Occipital lobe (tissue), 2 donors: ENCODE data around the gene DLG2. TPM values are rescaled to one million over a fixed set of nuclear protein-coding genes. Genes with fewer than 3 reads are reported as not detected.
A peak's percentile ranks its signal among the peaks of the same experiment; 100 is the strongest.

ENCODE experiments used
- DNase-seq: peaks from one replicate; lab custom pipeline; 2025; lab: John Stamatoyannopoulos, UW
- total RNA-seq: library from RNA; depleted of rRNA; stranded (reverse); fragments of >200 nt; gene quantifications from one replicate; pipeline ENCODE4 v1.2.3, GENCODE V29; 2014

The DLG2 gene
- total RNA-seq, 1 donor from 2014 or later: 353 TPM

DNA sequence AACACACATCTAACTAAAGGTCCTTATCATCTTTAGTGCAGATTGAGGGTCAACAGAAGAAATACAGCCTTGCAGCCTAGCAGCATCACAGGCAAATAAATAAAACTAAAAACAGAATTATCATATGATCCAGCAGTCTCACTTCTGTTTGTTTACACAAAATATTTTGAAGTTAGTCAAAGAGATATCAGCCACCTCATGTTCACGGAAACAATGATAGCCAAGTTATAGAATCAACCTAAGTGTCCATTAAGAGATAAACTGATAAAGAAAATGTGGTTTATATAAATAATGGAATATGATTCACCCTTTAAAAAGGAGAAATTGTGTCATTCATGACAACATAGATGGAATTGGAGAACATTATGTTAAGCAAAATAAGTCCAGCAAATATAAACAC lies 1602.9 kb downstream of the DLG2 start:
- DNase-seq: no peak

DNA sequence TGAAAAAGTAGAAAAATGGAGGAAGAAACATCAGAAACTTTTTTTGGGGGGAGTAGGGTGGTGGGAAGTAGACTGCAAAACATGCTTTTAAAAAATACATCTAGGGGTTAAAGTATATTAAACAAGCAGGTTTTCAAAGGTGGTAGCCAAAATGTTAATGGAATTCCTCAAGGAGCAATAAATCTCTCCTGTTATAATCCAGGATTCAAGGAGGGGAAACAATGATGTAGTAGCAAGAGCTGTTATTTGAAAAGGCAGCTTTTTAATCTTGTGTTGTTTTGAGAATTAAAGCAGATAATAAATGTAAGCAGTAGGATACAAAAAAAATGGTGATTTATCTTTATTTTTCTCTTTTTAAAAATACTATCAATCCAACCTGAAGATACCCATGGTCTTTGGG lies 1604.4 kb downstream of the DLG2 start:
- DNase-seq: no peak

DNA sequence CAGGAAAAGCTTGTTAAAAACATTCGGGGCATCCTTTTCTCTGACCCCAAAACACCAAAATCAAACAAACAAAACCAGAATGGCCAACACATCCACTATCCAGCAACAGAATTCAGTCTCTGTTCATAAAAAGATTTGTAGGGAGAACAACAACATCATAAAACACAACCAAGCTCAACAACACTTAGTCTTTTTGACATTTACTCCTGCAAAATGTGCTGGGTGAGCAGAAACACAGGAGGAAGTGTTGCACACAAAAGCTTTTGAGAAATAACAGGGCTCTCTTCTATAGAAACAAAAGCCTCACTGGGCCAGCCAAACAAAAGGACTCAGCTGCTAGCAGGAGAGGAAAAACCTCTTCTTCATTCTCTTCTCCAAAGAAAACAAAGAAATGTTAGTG lies 1604.9 kb downstream of the DLG2 start:
- DNase-seq: peak; percentile 9

DNA sequence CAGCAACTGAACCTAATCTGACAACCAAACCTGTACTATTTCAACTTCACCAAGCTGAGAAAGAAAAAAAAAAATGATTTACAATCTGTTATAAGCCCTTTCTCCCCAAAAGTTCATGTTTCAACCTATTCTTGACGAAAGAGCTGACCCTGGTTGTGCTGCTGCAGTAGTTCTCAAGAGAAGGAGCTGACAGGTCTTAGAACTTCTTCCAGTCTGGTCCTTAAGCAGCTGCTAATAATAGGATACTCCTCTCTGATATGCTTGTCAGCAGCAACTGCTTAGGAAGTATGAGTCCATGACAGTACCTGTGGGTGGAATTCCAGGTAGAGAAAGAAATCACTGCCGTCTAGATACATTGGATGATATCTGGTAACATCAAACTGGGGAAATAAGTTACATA lies 1605.9 kb downstream of the DLG2 start:
- DNase-seq: no peak

DNA sequence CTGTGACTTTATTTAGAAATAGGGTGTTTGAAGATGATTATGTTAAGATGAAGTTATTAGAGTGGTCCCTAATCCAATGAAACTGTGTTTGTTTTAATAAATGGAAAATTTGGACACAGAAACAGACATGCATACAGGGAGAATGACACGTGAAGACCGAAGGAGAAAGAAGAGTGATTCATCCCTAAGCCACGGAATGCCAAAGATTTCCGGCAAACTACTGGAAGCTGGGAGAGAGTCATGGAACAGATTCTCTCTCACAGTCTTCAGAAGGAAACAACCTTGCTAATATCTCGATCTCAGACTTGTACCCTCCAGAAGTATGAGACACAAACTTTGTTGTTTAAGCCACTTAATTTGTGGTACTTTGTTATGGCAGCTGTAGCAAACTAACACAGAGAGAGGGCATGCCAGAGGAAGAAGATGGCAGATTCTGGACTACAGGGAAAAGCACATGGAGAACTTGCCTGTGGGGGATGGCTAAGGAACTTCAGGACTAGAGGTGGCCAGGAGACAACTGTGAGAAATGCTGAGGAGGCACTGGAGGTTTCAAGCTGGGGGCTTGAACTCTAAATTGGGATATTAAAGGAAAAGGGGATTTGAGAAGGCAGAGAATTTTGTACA lies 1607.5 kb downstream of the DLG2 start:
- DNase-seq: no peak

DNA sequence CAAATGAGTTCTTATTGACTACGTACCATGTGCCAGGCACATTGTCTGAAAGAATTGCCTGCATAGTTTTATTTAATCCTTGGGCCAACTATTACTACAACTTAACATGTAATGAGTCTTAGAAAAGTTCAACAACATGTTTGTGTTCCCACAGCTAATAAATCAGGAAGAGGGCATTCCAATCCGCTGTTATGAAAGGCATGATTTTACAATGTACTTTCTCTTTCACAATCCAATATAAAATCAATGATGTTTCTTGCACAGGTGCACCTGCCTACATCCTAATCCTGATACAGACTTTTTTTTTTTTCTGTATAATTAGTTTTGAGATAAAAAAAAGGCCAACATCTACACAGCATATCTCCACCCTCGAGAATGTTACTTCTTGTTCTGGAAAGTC lies 1612.6 kb downstream of the DLG2 start:
- DNase-seq: no peak

DNA sequence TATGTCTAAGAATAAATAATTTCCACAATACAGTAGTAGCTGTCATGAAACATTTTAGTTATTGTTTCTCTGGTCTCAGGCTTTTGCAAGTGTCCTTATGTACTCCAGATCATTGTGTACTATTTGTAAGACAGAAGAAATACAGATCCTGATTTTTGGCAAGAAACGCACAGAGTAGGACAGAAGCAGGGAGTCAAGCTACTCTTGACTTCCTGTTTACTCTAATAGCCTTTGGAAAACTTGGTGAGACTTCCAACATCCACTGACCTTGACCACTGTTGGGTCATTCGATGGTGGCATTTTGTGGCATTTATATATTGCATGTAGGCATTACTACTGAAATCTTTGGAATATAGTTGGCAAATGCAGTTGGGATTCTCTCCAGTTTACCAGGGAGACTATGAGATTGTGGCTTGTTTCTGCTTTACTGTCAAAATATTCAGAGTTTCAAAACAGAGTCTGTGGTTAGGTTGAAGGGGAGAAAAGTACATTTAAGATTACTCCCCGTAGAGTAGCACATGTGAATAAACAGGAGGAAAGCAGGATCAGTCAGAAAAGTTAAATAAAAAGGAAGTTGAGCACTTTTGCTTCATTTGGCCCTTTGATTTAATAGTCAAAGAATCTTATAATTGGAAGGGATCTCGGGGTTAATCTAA lies 1614.8 kb downstream of the DLG2 start:
- DNase-seq: no peak

DNA sequence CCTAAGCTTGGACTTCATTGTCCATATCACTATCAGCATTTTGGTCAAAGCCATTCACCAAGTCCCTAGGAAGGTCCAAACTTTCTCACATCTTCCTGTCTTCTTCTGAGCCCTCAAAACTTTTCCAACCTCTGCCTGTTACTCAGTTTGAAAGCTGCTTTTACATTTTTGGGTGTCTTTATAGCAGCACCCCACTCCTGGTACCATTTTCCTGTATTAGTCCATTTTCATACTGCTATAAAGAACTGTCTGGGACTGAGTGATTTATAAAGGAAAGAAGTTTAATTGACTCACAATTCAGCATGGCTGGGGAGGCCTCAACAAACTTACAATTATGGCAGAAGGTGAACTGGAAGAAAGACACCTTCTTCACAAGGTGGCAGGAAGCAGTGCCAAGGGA lies 1624.0 kb downstream of the DLG2 start:
- DNase-seq: no peak

DNA sequence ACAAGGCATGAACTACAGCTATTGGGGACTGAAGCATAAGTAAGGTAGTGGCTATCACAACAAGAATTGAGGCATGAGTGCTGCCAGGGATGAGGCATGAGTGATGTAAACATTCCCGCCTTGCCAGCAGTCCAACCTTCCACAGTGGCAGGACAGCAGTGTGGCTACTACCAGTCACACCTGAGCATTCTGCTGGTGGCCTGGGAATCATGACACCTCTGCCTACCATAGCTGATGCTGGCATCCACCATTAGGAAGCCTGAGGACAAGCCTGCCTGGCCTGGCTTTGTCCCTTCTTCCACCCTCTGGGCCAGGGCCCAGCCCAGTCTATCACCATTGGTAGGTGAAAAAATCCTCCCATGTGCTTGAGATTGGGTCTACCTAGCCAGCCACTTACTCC lies 1628.2 kb downstream of the DLG2 start:
- DNase-seq: no peak

DNA sequence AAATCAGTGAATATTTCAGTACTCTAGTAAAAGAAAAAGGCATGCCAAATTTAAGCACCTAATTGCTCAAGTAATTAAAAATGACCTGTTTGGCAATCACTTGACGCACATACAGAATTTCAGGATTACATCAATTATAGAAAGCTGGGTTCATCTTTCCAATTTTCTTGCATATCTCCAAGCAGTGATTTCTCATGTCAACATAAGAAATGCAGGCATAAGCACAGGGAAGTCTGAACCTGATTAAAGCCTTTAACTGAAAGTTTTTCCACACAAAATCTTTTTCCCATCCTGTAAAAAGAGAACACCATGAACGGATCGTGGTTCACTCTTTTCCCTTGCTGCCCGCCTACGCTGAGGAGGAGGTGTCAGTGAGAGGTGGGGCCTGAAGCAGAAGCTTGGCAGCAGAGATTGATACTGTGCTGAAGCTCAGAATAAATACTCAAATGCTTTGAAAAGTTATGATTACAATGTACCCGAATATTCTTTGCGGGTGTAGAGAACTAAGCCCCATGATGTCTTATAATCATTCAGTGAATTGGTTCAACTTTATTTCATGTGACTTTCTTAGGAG lies 1636.9 kb downstream of the DLG2 start:
- peak; percentile 67 for DNase-seq

DNA sequence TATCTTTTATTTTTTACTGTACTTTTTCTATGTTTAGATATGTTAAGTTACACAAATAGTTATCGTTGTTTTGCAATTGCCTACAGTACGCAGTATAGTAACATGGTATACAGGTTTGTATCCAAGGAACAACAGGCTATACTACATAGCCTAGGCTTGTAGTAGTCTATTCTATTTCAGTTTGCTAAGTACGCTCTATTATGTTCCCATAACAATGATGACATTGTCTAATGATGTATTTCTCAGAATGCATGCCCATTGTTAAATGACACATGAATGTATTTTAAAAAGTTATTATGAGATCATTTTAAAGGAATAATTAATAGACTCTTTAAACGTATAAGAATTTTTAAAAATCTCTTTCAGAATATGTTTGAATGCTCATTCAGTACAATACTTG lies 1644.3 kb downstream of the DLG2 start:
- DNase-seq: no peak

DNA sequence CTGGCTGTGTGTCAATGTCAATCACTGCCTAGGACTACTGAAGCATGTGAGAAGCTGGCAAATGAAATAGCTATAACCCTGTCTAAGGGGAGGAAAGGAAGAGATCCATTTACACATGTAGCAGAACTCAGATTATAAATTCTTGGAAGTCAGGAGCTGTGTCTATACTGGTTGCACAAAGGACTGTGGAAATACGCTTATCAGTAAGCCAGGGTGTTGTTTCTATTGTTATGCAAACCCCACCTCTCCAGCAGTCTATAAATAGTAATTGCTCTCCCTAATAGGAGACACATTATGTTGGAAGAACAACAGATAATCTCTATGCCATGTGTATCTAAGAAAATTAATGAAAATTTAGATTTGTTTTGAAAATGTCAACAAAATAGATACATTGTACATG lies 1647.6 kb downstream of the DLG2 start:
- no peak for DNase-seq

DNA sequence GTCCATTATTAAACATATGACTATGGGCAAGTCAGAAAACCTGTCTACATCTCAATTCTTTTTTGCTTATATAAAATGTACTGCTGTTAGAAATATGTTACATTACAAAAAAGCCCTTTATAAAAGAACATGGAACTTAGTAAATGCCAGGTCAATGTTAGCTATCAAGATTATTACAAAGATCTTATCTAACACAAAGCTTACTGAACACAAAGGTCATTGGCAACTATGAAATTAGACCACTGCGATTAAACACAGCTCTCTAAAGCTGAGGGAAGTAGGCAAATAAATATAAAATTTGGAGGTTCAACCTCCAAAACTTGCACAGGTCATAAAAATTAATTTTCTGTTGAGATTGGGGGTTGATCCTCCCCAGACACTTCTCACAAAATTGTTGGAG lies 1648.2 kb downstream of the DLG2 start:
- no peak for DNase-seq

DNA sequence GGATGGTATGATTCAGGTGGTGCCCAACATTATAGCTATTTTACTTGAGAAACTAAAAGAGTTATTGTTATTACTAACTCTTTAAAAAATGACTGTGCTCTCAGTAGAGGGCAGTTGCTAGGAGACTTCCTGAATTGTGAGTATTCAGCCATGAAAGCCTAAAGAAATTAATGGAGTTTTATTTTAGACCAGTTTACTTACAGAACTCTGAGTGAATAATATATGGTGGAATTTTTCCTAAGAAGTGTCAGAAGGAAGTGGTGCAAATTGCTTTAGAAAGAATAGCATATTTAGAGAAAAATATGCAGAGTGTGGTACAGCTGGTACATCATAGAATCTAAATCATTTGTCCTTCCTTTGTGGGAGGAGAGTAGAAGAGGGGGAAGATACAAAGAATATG lies 1651.1 kb downstream of the DLG2 start:
- DNase-seq: no peak

DNA sequence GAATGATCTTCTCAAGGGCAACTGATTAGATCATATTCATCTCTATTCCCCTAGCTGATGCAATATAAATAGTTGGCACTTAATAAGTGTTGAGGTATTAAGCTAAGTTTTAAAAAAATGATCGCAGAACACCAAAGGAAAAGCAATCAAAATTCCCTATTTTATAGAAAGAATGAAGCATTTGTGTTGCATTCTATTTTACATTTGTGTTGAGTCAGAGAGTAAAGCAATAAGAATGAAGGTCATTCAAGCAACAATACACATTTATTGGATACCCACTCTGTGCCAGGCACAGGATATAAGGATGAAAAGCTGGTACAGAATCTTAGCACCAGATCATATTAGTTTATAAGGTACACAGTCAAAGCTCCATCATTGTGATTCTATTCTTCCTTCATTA lies 1654.6 kb downstream of the DLG2 start:
- no peak for DNase-seq

DNA sequence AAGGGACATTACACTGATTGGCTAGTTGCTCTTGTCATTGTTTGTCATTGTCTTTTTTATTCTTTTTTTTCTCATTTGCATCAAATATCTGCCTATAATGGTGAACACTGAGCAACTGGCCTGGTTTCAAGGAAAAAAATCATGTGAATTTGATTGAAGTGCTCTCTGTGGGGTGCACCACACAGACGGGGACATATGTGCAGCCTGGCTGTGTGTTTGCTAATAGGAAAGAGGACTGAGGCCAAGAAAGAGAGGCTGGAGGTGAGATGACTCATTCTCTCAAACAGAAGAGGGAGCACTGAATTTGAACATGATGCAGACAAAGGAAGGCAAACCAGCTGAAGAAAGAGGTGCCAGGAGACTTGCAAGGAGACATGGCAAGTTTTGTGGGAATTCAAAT lies 1656.1 kb downstream of the DLG2 start:
- peak; percentile 24 for DNase-seq

DNA sequence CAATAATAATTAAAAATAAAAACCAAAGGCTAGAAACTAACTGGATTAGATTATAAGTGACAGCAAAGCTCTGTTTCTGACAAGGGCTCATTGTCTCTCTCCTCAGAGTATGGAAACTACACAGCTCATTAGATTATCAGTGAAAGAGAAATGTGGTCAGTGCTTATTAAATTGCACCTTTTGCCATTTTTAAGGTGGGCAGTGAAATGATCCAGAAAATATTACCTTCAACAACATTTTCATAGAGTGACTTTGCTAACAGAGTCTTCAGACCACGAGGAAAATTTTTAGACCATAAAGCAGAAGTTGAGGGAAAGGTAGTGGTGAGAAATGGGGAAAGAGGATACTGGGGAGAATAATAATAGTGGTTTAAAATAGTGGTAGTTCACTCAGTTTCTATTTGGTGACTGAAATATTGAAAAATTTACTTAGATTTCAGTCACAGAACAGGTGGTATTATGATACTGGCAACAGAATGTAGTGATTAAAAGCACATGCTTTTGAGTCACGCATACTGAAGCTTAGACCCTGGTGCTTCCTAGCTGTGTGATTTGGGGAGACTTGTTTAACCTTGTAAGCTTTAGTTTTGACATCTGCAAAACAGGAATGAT lies 1657.0 kb downstream of the DLG2 start:
- no peak for DNase-seq

DNA sequence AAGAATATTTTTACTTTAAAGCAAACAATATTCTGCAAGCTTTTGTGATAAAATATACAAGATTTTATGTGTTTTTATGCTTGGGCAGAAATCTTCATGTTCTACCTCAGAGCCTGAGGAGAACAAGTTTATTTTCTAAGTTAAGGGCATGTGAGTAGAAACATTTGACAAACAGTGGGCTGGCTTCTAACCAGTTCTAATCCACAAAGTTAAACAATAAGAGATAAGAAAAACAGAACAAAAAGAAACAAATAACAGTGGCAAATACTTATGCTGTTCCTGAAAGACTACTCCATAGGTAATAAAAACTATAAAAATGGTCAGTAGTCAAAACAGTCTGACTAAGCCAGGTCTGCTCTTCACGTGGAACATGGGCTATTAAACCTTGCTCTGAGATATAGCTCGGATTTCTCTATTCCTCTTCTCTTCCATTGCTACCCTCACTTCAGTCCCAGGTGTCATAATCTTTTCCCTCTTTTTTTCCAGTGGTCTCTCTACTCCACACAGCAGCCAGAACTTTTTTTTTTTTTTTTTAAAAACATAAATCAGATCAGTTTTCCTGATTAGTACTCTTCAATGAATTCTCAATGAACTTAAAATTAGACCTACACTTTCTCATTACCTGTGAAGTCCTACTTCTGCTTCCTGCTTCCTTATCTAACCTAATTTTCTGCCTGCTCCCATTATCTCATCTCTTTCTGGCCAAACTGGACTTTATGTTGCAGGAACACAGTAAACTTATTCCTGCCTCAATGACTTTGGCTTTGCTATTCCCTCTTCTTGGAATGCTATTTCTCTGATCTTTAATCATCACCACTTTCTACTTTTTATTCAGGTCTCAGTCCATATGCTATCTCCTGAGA lies 1669.9 kb downstream of the DLG2 start:
- no peak for DNase-seq

DNA sequence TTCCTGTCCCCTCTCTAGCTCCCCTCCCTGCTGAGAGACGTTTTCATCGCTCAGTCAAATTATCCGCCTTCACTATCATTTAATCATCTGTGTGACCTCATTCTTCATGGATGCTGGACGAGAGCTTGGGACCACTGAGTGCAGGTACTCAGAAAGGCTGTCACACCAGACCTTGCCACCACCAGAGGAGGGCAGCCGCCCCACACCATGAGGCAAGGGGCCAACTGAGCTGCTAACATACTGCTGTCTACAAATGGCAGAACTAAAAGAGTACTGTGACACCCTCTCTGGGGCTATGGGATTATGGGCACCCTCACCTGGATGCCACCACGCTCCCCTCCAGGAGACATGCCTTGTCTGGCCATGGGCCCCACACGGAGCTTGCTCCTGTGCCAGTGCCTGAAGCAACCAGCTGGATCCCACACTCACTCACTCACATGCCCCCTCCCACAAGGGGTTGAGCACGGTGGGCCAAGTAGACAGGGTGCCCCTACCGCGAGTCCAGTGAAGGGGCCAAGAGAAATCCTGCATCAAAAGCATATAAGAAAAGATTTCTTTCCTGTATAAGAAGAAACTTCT lies 1670.9 kb downstream of the DLG2 start:
- no peak for DNase-seq

DNA sequence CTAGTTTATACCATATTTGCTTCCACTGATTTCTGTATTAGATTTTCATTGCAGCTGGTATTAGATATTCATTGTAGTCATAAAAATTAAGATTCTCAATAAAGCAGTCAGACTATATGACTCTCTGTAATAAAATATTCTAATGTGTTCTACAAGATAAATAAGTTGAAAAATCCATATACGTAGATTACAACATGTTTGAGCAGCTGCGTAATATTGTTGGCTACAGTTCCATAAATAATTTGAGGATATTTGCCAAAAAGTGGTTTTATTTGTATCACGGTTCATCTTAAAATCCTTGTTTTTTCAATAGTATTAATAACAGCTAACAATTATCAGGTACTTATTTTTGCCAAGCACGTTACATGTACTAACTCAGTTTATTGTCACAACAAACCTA lies 1672.4 kb downstream of the DLG2 start:
- no peak for DNase-seq

DNA sequence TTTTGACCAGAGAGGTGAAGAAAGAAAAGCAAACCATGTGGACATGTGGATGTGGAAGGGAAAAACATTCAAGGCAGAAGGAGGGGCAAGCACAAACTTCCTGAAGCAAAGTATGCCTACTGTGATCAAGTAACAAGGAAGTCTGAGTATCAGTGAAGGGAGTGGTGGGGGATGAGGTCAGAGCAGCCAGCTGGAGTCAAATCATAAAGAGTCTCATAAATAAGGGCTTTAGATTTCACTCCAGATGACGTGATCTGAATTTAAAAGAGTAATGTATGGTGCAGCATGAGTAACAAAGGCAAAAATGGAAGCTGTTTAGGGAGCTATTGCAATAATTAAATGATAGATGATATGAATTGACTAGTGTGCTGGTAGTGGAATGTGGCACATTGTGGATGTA lies 1675.6 kb downstream of the DLG2 start:
- no peak for DNase-seq

DNA sequence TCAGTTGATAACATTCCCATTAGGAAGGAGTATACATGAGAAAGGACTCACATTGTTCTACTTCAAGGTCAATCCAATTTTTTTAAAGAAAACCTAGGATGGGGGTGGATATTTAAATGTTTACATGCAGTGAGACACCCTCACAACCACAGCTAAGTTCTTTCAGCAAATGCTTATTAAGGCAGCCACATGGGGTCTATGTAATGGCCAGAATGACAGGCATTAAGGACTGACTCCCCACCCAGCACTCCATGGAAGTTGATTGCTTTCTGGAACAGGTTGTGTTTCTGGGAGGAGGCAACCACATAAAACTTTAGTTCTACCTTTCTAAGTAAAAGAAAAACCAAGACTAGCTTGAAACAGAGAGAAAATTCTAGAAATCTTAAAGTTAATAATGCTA lies 1678.9 kb downstream of the DLG2 start:
- DNase-seq: no peak
